Measurements from ENCODE around the gene CAMK4.
"Not testable (repeated sequence)": the region's sequence is repeated elsewhere in the genome, so short reads cannot be mapped to it uniquely, and the experiment has no call there.

Gene CAMK4

GRCh38 chr5:111255169-111255568, 31.0 kb downstream of the CAMK4 start:
- Mint-ChIP-seq H3K4me3 (no peak overlapping the region), H3K4me1 (peaks cover 8% of the 10 kb centered on the region), H3K36me3 (ENCODE audit: low read depth) (no peaks in the 10 kb centered on the region), H3K27me3 (ENCODE audit: low read depth, poor library complexity) (peaks cover 3% of the 10 kb centered on the region), H3K27ac (no peak overlapping the region), H3K9me3 (peaks cover 10% of the 10 kb centered on the region)
- TF ChIP-seq, protein P1, sequence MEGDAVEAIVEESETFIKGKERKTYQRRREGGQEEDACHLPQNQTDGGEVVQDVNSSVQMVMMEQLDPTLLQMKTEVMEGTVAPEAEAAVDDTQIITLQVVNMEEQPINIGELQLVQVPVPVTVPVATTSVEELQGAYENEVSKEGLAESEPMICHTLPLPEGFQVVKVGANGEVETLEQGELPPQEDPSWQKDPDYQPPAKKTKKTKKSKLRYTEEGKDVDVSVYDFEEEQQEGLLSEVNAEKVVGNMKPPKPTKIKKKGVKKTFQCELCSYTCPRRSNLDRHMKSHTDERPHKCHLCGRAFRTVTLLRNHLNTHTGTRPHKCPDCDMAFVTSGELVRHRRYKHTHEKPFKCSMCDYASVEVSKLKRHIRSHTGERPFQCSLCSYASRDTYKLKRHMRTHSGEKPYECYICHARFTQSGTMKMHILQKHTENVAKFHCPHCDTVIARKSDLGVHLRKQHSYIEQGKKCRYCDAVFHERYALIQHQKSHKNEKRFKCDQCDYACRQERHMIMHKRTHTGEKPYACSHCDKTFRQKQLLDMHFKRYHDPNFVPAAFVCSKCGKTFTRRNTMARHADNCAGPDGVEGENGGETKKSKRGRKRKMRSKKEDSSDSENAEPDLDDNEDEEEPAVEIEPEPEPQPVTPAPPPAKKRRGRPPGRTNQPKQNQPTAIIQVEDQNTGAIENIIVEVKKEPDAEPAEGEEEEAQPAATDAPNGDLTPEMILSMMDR (IDR thresholded peaks at IDR 0.05), result no peak
- no peak for DNase-seq

DNA sequence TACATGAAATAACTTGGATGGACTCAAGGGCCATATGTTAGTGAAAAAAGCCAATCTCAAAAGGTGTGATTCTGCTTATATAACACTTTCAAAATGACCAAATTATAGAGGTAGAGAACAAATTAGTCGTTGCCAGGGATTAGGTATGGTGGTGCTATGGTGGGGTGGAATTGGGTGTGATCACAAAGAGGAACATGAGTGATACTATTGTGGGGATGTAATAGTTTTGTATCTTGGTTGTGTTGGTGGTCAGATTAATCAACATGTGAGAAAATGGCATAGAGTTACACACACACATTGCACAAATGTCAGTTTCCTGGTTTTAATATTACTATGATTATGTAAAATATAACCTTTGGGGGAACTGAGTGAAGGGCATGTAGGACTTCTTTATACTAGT, 31.9 kb downstream of the CAMK4 start:
- Mint-ChIP-seq H3K27ac (no peak overlapping the region), H3K9me3 (peaks cover 10% of the 10 kb centered on the region), H3K4me1 (peaks cover 8% of the 10 kb centered on the region), H3K27me3 (ENCODE audit: low read depth, poor library complexity) (peaks cover 3% of the 10 kb centered on the region), H3K36me3 (ENCODE audit: low read depth) (no peaks in the 10 kb centered on the region), H3K4me3 (no peak overlapping the region)
- TF ChIP-seq, protein P1 (IDR thresholded peaks at IDR 0.05), result no peak
- no peak for DNase-seq

DNA sequence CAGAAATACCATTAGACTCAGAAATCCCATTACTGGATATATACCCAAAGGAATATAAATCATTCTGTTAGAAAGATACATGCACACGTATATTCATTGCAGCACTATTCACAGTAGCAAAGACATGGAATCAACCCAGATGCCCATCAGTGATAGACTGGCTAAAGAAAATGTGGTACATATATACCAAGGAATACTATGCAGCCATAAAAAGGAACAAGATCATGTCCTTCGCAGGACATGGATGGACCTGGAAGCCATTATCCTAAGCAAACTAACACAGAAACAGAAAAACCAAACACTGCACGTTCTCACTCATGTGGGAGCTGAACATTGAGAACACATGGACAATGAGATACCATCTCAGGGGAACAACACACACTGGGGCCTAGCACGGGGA, 33.4 kb downstream of the CAMK4 start:
- H3K36me3 Mint-ChIP-seq (ENCODE audit: low read depth); H3K4me1 Mint-ChIP-seq; H3K27ac Mint-ChIP-seq; H3K4me3 Mint-ChIP-seq; DNase-seq; H3K9me3 Mint-ChIP-seq; H3K27me3 Mint-ChIP-seq (ENCODE audit: low read depth, poor library complexity): not testable (repeated sequence)

- no peak for DNase-seq
- no peak overlapping the region for H3K27ac Mint-ChIP-seq
- H3K27me3 Mint-ChIP-seq (ENCODE audit: low read depth, poor library complexity), result peaks cover 3% of the 10 kb centered on the region
- no peak overlapping the region for H3K4me3 Mint-ChIP-seq
- peaks cover 6% of the 10 kb centered on the region for H3K4me1 Mint-ChIP-seq
- TF ChIP-seq, protein P1 (IDR thresholded peaks at IDR 0.05), result no peak
- peaks cover 10% of the 10 kb centered on the region for H3K9me3 Mint-ChIP-seq
- H3K36me3 Mint-ChIP-seq (ENCODE audit: low read depth), result no peaks in the 10 kb centered on the region
Observed at GRCh38 chr5:111259636-111260035, 35.5 kb downstream of the CAMK4 start.

DNA sequence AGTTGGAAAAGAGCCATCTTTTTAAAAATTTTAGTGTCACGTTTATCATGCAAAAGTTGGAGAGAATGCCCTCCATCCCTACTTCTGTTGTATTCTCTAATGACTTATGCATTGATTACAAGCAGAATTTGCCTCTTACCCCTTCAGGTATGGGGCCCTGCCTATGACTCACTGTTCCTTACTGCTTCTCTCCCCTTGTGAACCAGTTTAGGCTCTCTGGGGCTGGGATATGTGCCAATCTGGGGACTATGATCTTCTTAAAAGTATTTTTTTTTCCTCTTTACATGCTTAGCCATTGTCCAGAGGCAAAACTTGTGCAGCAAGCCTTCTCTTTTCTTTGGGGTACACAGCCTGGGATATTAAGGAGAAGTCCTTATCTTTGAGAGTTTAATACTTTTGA, 37.4 kb downstream of the CAMK4 start:
- peaks cover 10% of the 10 kb centered on the region for H3K9me3 Mint-ChIP-seq
- H3K27me3 Mint-ChIP-seq (ENCODE audit: low read depth, poor library complexity), result peaks cover 3% of the 10 kb centered on the region
- TF ChIP-seq, protein P1 (IDR thresholded peaks at IDR 0.05), result no peak
- H3K36me3 Mint-ChIP-seq (ENCODE audit: low read depth), result no peaks in the 10 kb centered on the region
- no peaks in the 10 kb centered on the region for H3K4me1 Mint-ChIP-seq
- H3K4me3 Mint-ChIP-seq, result no peak overlapping the region
- H3K27ac Mint-ChIP-seq, result no peak overlapping the region
- no peak for DNase-seq

DNA sequence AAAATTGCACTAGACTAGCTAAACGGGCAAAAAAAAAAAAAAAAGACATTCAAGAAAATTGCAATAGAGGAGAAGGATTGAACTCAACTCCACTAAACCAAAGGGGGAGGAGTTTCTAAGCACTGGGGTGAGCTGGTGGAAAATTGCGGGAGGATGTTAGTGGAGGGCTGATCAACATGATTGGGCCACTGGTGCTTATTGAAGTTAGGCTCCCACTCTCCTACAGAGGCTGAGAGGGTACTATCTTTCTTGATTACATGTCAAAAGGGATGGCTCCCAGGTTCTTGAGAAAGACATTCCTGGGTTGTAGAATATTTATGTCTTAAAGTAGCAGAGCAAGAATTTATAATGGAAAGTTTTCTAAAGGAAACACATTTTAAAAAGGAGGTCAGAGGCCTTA, 38.0 kb downstream of the CAMK4 start:
- Mint-ChIP-seq H3K36me3 (ENCODE audit: low read depth) (no peaks in the 10 kb centered on the region), H3K4me1 (no peaks in the 10 kb centered on the region), H3K27me3 (ENCODE audit: low read depth, poor library complexity) (peaks cover 3% of the 10 kb centered on the region), H3K27ac (no peak overlapping the region), H3K9me3 (peaks cover 5% of the 10 kb centered on the region), H3K4me3 (no peak overlapping the region)
- DNase-seq, result no peak
- TF ChIP-seq, protein P1 (IDR thresholded peaks at IDR 0.05), result no peak
